GM19468 (cell line): Measurements from ENCODE around the gene CACTIN.

Source experiments
- ATAC-seq: cut with Tn5 transposase; IDR thresholded peaks from one replicate; pipeline ENCODE4 v1.9.1; 2021; ENCODE audit warnings: mild to moderate bottlenecking, moderate library complexity, moderate number of reproducible peaks; ENCODE audit not compliant: unreplicated experiment; ENCODE audit errors: extremely low read depth

The CACTIN gene

GRCh38 chr19:3613818-3614661 is 12.6 kb downstream of the CACTIN start:
- no peak for ATAC-seq

GRCh38 chr19:3612901-3613741 is 13.5 kb downstream of the CACTIN start:
- no peak for ATAC-seq

GRCh38 chr19:3612330-3612729 is 14.3 kb downstream of the CACTIN start:
- no peak for ATAC-seq

- no peak for ATAC-seq
These were observed 14.7 kb downstream of the CACTIN start for GRCh38 chr19:3611841-3612240.

- ATAC-seq, result no peak
These were observed 15.6 kb downstream of the CACTIN start for GRCh38 chr19:3610745-3611717.

- ATAC-seq, result no peak
These were observed 16.5 kb downstream of the CACTIN start for GRCh38 chr19:3609779-3610719.

- no peak for ATAC-seq
These were observed 17.8 kb downstream of the CACTIN start for GRCh38 chr19:3608750-3609322.

GRCh38 chr19:3608079-3608641 is 18.4 kb downstream of the CACTIN start:
- ATAC-seq, result no peak

GRCh38 chr19:3607303-3608078 is 19.1 kb downstream of the CACTIN start:
- ATAC-seq, result no peak

GRCh38 chr19:3606690-3607289 is 19.8 kb downstream of the CACTIN start, which contains the start of gene TBXA2R:
Gene TBXA2R, minus strand, starts transcription at chr19:3606875. Its CDS starts 6,241 bp downstream, at chr19:3600634.
- no peak for ATAC-seq

GRCh38 chr19:3606174-3606689 is 20.4 kb downstream of the CACTIN start:
- ATAC-seq, result no peak

GRCh38 chr19:3605770-3606169 is 20.8 kb downstream of the CACTIN start:
- ATAC-seq, result no peak

- ATAC-seq, result no peak
These were observed 21.2 kb downstream of the CACTIN start for GRCh38 chr19:3605361-3605760.

GRCh38 chr19:3604987-3605343 is 21.6 kb downstream of the CACTIN start:
- ATAC-seq, result no peak

- no peak for ATAC-seq
These were observed 22.2 kb downstream of the CACTIN start for GRCh38 chr19:3604227-3604986.

GRCh38 chr19:3603121-3603811 is 23.3 kb downstream of the CACTIN start:
- no peak for ATAC-seq
